Cortex of kidney (tissue), 1 donor: ENCODE data around the gene THADA.
A peak's percentile ranks its signal among the peaks of the same experiment; 100 is the strongest.

Source experiments
- DNase-seq: peaks from one replicate; lab custom pipeline; 2025; lab: John Stamatoyannopoulos, UW

The THADA gene

DNA sequence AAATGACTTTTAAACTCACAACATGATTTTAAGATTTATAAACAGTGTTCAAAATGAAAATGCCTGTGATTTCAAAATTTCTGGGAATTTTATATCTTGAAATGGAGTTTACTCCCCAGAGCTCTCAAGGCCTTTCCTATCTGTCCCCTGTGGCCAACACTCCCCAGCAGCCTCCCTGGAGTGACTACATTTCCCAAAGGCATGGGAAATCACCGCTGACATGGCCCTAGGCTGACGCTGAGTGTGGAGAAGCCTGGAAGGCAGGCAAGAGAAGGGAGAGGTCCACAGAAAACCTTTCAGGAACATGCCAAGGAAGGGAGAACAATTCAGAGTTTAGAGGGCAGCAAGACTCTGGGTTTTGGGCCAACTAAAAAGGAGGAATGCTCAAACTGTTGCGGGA, 349.2 kb downstream of the THADA start:
- DNase-seq = no peak

DNA sequence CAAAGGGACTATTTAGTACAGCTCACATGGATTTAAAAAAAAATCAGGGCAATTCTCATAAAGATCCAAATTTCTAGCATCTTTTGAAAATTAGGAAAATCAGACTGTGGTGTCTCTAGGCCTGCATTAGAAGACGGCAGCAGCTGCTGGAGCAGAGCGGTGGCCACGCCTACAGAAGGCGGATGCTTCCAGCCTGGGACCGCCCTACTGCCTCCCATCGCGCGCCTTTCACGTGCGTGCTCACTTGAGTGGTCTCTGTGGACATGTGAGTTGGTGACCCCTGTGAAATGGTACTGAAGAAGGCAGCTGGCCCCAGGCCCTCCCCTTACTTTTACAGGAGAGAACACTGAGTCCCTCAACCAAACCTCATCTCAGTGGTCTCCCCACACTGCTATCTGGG, 354.3 kb downstream of the THADA start:
- no peak for DNase-seq

DNA sequence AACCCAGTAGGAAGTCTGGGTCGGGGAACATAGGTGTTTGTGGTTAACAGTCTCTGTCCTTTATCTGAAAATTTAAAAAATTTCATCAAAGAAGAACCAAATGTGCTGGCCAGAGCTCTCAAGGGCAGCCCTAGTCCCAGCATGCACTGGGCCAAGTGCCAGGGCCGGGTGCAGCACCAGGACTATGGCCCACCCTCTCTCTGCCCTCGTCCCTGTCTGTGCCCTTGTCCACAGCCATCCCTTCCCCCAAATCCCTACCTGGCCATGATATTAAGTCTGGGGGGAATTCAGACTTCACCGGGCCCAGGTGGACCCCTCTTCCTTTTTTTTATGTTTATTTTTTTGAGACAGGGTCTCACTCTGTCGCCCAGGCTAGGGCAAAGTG, 355.1 kb downstream of the THADA start:
- DNase-seq = no peak

DNA sequence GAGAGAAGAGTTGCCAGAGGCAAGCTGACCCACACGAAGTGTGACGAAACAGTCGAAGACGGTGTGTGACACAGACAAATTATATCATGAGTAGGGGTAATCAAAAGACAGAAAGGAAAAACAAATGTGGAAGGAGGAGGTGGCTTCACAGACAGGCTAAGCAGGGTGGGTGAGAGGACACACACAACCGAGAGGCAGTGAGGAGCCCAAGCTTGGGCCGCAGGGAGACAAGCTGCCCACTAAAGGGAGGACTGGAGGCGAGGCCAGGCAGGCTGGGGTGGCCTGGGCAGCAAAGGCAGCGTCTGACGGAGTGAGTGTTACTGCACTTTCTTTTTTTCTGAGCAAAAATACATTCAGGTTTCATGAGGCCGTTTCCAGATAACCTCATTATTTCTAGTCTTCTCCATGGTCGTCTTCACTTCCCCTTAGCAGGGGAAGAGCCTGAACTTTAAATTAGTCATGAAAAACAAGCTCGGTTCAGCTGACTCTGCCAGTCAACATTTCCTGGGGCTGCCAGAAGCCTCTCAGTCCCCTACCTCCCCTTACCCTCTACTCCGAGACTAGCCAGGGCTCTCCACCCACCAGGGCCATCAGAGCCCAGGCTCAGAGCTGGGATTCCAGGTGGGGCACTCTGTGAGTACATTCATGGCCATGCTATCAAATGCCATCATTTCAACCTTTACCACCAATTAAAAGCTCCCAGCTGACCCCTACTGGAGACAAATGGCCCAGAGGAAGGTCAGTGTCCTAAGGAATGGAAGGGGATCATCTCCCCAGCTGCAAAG, 355.7 kb downstream of the THADA start:
- DNase-seq = no peak

DNA sequence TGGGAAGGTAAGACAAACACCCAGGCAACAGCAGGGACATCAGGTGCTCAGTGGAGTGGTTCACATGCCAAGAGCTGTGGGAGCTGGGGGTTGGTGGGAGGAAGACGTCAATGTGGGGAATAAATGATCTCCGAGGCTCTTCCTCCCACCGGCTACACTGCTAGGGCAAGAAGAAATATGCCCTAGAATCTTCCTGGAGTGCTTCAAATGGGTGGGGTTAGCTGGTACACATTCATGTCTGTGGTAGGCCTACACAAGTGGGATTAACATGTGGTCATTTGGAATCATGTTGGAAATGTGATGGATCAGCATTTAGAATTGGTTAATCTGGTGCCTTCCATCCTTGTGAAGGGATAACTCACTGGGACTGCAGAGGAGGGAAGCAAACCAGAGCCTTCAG, 357.0 kb downstream of the THADA start:
- DNase-seq = no peak

DNA sequence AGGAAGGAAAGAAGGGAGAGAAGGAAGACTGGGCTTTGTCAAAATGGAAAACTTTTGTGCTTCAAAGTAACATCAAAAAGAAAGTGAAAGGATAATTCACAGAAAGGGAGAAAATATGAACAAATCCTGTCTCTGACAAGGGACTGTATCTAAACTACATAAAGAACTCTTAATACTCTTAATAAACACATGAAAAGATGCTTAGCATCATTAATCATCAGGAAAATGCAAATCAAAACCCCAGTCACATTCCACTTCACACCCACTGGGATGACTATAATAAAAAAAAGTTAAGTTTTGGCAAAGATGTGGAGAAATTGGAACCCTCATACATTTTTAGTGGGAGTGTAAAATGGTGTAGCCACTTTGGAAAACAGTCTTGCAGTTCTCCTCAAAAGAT, 357.7 kb downstream of the THADA start:
- no peak for DNase-seq

DNA sequence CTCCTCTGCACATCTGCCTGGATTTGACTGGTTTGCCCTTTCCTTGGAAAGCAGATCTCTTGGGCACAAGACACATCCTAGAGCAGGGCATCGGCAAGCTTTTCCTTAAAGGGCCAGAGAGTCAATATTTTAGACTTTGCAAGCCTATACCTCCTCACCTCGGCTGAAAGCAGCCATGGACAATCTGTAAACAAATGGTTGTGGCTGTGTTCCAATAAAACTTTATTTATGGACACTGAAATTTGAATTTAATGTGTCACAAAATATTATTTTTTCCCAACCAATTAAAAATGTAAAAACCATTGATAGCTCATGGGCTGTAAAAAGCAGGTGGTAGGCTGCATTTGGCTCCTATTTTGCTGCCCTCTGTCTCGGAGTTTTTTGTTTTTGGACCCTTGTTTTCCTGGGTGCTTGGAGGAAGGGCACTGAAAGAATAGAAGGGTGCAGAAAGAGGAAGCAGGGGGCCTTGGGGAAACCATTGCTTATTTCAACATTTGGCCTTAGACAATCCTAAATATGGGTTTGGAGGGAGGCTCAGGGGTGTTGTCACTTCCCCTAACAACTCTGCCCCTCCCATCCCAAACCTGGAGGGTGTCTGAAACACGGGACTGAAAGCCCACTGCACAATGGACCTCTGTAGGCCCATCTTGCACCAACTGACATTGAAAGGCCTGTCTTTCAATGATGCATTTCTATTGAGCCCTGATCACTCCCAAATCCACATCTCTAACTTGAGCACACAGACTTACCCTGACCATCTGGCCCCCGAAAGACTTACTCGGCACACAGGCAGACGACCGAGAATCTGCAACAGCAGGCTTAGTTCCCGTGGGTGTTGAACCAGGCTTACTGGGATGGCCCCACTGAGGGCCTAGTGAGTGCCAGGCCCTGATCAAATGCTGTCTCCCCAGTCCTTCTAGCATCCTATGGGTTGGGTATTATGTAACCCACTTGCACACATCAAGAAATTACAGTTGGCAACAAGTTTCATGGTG, 362.3 kb downstream of the THADA start:
- no peak for DNase-seq

DNA sequence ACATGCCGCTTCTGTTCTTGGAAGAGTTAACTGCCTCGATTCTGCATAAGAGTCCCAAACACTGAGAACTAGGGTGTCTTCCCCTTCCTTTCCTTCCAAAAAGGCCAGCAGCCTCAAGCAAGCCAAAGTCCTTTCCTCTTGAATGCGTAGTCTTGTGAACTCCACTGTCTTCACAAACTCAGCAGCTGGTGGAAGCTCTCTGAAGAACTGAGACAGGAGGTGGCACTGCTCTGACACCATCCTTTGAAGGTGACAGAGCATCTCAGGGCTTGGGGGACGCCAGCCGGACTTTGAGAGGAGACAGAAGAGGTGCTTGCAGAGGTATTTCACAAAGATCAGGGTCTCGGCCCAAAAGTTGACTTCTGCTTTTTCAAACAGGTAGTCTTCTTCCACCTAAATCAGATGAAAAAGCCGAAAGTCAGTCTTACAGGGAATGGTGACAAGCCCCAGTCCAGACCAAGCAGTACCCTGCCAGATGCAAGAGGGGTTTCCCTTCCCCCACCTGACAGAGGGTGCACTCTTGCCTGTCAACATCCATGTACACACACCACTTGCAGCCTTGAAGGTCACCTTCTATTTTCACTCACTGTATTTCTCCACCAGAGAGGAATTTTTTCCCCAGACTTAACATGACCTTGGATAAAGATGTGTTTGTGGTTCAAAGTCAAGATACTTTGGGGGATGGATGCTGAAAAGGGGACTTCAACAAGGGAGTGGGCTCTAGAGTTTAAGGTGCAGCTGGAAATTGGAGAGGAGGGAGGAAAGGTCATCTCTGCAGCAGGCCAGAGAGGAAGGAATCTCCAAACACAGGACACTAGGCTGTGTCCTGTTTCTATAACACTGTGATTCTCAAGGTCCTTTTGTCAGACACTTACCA, 364.6 kb downstream of the THADA start:
- DNase-seq = no peak

DNA sequence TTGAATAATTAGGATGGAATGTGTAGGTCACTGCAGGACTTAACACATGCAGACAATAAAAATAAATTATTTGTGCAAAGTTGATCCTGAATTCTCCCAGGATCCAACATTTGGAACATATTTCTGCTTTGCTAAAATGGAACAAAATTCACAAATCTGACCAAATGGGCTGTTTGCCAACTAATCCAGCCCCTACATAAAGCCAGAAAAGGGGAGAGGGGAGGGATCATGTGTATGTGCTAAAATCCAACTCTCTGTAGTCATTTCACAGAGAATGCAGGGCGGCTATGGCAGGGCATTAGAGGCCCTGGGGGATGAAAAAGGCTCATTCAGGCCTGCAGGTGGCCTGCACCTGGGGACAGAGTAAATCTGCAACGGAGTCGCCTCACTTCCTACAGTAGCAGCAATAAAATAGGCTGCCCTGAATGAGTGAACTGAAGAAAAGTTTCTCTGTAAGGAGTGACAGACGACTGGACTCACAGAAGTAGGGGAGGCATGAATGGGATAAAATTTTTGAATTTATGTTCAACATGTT, 365.4 kb downstream of the THADA start:
- no peak for DNase-seq

DNA sequence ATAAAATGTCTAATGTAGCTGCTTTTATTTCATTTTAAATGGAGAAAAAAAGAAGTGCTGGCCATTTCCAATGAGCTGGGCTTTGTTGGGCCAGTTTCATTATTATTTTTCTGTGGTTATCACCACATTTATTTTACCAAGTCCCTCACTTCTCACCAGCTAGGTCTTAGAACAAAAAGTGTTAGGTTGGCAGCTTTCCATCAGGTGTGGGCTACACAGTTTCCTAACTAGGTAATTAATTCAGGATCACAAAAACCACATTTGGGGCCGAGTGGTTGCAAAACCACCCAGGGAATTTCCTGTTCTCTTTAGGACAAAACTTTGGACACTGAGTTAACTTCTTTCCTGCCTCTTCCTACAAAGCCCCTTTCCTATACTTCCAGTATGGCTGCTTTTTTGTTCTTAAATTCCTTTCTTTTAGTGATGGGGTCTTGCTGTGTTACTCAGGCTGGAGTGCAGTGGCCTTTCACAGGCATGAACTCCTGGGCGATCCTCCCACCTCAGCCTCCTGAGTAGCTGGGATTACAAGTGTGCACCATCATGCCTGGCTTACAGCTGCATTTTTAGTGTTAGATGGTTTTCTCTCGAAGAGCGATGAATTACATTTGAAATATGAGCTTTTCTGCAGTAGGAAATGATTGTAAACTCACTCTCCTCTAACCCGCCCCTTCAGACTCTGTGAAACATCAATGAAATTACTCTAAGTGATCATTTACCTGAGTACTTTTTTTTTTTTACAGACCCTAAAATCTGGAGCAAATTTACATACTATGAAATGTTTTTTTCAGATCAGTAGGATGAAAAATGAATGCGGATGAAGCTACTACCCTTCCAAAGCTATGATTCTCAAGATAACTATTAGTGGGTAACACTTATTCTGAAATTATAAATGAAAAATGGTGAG, 366.8 kb downstream of the THADA start:
- no peak for DNase-seq

DNA sequence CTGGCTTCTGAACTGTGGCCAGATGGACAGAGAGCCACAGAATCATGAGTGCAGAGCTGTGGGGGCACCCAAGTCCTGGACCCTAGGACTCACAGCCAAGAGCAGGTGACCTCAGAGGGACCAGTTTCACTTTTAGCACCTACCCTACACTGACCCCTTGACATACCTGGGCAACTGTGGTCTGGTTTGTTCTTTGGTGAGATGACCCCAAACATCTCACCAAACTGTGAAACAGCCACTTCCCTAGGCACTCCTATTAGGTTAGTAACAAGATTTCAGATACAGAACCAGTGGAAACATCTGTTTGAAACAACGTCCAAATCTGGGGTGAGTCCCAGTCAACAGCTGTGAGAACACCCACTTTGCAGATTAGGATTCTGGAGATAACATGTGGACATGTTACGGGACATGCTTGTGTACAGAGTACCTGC, 367.5 kb downstream of the THADA start:
- no peak for DNase-seq

DNA sequence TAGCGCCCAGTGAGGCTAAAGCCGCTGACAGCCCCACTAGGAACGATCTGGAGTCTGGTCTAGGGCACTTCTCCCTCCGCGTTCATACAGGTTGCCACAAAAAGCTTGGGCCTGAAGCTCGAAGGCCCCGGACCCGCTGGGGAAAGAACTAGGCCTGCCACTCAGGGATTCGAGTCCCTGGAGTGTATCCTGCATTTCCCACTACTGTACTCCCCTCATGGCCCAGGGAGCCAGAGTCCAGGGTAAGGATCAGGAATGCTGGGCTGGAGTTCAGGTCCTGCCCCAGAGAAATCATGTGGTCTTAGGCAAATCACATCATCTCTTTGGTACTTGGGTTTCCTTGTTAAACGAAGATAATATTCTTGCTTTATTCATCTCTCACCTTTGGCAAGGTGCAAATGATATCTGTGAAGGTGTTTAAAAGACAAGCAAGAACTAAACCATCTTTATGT, 368.0 kb downstream of the THADA start:
- DNase-seq = no peak

DNA sequence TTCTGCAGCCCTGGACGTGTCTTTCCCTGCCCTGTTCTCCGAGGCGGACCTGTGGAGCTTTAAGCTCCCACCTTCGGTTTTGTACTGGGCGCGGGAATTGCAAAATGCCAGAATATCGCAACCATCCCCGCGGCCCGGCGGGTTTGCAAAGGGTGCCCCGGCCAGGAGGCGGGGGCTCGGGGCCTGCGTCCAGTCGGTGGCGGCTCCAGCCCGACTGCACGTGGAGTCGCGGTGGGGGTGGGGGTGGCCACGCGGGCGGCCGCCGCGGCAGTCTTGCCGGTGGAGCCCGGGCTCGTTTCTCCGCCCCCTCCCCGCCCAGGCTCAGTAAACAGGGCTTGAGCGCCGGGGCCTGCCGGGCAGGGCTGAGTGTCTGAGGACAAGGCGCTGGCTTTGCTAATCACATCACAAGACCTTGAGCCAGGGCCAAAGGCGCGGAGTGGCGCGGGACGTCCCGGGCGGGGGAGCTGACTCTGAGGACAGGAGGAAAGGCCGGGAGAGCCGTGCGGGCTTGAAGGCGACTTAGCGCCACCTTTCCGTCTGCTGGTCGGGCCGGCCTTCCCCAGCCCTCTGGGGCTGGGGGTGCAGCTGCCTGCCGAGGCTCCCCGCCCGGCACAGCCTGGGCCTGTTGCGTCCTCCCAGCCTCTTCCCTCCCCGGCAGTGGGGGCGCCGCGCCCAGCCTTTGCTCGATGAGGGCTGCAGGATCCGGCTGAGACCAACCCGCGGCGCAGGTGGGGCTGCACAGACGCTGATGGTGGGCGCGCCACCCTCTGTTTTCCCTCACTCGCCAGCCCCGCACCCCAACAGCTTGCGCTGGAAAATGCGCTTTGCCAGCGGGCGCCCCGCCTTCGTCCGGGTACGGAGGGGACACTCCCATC, 368.6 kb downstream of the THADA start:
- DNase-seq = peak; percentile 66

DNA sequence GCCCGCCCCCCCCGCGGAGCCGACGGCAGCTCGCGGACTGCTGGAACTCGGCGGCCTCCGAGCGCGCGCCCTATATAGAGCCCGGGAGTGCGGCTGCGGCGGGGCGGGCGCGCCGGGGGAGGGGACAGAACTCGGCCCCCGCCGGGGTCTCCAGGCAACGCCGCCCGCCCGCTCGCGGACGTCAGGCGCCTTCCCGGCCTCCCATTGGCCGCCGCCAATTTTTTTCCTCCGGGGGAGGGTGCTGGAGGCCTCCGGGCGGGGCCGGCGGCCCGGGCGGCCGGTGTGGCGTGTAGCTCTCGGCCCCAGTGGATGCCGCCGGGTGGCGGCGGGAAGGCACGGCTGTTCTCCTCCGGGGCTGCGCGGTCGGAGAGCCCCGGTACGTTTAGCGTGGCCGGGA, 369.3 kb downstream of the THADA start, which contains the start of gene ZFP36L2:
Gene ZFP36L2 (minus strand): TSS at position 49 of the 397 bp plus-strand sequence. CDS start 291 bp downstream, outside the sequence.
- DNase-seq = peak; percentile 78

DNA sequence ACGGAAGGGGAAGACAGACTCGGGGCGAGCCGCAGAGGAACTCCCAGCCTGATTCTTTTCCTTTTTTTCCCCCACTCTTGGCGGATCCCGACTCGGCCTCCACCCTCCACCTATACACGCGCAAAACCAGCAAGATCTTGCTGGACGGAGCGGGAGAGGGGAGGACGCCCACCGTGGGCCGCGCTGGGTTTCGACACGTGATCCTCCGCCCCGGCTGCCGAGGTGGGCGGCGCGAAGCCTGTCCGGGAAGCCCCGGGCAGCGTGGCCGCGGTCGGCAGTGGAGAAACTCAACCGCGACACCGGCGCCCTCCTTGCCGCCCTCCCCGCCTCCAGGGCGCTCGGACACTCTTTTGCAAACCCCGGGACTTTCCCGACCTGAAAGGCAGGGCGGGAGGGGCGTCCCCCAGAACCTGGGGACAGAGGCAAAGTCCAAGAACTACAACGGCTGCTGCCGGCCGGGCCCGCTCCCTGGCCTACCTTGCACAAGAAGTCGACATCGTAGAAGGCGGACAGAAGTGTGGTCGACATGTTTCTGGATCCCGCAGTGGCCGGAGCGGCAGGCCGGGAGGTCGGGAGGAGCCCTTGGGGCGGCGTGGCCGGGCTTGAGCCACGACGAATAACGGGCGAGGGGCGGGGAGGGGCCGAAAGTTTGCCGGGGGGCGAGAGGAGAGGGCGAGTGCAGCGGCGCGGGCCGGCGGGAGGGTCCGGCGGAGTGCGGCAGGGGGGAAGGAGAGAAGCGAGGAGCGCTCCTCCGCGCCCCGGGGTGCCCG, 369.9 kb downstream of the THADA start:
- no peak for DNase-seq

DNA sequence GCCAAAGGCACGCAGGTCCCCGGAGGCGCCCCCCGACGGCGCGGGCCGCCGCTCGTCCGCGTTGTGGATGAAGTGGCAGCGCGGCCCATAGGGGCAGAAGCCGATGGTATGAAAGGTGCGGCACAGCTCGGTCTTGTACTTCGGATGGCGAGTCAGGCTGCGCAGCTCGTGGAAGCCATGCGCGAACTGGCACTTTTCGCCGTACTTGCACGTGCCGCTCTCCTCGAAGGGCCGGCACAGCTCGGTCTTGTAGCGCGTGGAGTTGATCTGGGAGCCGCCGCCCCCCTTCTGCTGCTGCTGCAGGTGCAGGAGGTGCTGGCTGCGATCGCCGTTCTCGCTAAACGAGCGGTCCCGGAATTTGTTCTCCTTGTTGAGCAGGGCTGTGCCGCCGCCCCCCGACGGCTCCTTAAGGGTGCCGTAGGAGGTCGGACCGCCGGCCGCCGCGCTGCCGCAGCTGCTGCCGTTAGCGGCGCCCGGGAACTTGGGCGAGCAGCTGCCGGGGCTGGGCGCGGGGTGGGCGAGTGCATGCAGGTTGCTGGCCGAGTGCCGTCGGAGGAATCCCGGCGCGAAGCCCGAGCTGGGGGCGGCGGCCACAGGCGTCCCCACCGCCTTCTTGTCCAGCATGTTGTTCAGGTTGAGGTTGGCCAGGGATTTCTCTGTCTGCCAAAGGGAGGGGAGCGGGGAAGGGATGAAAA, 370.6 kb downstream of the THADA start:
- DNase-seq = no peak

DNA sequence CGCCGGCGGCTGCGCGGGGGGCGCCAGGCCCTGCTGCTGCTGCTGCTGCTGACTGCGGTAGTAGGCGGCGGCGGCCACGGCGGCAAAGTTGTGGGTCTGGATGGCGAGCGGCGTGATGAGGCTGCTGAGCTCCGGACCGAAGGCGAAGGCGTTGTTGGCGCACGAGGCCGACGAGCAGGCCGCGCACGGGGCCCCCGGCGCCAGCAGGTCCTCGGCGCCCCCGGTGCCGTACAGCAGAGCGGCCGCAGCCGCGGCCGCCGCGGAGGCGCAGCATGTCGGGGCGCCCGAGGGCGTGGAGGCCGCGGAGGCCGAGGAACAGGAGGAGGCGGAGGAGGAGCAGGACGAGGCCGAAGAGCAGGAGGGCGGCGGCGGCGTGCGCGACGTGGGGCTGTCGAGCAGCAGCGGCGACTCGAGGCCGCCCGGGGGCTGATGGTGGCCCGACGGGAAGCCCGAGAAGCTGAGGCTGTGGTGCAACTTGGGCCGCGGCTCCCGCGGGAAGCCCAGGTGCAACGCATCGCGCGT, 371.2 kb downstream of the THADA start:
- no peak for DNase-seq

DNA sequence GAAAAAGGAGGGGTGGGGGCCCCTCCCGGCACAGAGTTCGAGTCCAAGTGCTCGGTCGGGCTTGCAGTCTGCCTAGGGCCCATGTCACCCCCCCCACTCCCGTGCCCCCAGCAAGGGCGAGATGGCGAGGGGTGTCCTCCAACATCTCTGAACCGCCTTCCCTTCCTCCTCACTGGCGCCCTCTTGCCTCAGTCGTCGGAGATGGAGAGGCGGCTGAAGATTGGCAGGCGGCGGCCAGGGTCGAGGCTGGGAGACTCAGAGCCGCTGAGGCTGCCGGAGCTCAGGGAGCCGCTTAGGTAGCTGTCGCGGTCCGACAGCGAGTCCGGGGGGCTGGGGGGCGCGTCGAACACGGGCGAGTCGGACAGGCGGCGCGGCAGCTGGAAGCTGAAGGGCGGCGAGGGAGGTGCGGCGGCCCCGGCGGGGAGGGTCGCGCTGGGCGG, 371.7 kb downstream of the THADA start:
- DNase-seq = no peak
